ENCODE data around the gene ORC2.
"Not testable (repeated sequence)": the region's sequence is repeated elsewhere in the genome, so short reads cannot be mapped to it uniquely, and the experiment has no call there.

ORC2 gene

DNA sequence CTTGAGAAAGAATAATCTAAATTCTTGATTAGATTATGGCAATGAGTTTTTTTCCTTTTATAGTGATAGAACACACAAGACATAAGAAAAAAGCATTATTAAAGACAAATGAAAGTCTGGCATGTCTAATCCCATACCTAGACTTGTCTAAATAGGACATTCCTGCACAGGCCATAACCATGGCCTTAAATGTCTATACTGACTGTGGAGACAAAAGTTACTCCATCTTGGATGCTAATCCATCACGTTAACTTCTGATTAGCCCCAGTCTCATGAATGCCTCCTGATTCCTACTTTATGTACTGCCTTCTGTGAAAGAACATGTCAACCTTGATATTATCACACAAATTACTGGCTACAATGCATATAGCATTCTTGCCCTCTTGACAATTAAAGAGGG lies 23.6 kb downstream of the ORC2 start:
- in situ Hi-C loops (cut with MboI; ENCODE audit: low sequenced_read_pairs), result no loop called here

DNA sequence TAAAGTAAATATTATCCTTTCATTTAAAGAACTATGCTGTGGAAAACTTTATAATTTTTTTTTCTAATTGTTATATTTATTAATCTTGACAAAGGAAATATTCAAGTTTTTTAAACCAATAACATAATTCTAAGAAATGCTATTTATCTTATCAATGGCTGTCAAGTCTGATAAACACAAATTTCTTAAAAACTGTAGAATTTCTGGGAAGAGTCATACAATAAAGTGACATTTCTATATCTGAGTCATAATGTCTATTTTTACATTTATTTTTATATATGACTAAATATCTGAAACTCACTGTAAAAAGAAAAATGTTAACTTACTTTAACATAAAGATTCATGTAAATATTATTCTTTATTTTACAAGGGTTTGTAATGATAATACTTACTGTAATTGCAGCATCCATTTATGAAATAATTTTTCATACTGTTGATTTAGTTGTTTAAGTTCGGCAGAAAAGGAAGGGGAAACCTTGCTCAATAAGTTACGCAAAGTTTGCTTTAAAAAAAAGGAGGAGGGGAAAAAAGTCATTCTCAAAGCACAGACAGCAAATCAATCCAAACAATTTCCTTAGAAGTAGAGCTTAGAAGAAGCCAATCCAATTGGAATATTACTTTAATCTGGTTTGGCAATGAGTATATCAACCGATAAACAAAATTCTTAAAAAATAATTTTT lies 32.4 kb downstream of the ORC2 start:
- in situ Hi-C loops (cut with MboI; ENCODE audit: low sequenced_read_pairs), result no loop called here

DNA sequence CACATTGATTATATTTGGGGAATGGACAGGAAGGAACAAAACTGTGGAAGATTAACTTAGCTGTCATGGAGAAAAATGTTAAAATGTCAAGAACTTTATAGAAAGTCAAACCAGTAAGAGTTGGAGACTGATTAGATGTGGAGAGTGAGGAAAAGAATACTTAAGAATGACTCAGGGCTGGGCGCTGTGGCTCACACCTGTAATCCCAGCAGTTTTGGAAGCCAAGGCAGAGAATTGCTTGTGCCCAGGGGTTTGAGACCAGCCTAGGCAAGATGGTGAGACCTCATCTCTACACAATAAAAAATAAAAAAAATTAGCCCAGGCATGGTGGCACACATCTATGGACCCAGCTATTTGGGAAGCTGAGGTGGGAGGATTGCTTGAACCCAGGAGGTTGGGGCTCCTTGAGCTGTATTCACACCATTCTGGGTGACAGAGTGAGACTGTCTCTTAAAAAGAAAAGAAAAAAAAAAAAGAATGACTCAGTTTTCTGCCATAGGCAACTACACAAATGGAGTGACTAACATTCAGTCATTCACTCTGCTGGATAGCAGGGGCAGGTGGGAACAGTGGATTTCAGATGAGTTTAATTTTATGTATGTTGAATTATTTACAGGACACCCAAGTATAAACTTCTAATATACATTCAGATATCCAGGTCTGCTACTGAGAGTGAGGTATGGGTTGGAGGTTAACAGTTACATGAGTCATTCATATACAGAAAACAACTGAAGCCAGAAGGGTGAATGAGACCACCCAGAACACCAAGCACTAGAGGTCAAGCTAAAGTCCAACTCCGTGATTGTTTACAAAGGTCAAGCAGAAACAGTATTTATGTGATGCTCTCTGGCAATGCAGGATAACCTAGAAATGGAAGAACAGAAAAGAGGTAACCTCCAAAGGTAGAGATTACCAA lies 33.9 kb downstream of the ORC2 start:
- in situ Hi-C loops (cut with MboI; ENCODE audit: low sequenced_read_pairs), result no loop called here

DNA sequence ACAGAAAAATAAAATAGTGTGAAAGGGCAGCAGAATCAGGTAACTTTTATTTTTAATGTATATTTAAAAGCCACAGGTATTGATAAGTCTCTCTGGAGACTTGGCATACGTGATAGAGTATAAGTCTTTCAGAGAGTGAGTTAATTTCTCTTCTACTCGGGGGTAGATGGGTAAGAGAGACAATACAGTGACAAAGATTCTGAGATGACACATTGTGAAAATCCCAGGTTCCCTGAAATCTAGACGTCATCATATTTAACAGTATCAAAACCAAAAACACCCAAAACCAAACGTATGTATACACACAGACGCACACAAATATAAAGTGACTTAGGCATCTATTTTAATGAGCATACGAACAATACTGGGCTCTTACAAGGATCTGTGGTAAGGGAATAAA lies 41.0 kb downstream of the ORC2 start:
- in situ Hi-C loops (cut with MboI; ENCODE audit: low sequenced_read_pairs), result no loop called here

DNA sequence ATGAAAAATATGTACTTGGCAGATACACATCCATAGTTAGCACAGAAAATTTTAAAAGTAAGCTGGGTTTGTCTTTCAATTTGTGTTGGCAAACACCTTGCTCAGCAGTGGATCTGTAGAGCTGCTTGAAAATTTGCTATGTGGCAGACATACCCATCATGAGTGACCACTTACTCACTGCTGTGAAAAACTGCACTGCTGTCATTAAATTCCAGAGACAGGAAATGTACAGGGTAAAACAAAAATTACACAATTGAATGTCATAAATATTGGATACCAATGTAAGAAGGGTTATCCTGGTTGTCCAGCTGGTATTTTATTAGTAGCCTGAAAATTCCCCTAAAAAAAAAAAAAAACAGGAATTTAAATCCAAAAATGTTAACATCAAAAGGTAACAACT lies 49.8 kb downstream of the ORC2 start:
- in situ Hi-C loops (cut with MboI; ENCODE audit: low sequenced_read_pairs), result no loop called here

DNA sequence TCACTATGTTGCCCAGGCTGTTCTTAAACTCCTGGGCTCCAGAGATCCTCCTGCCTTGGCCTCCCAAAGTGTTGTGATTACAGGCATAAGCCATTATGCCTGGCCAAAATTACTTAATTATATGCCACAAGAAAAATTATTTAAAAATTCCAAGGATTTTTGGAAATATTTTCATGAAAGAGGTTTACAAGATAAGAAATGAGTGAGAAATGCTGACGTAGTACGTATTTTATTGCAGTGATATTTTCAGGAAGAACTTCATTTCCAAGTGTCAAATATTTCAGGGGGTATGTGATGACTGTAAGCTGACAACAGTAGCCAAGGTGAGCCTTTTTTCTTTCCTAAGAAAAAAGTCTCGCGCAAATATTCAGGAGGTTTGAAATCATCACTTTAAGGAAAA lies 53.5 kb downstream of the ORC2 start:
- in situ Hi-C loops (cut with MboI; ENCODE audit: low sequenced_read_pairs), result loop anchor here (10.0 kb wide), 1 partner anchor 275 kb away; the partner anchor contains the start of gene CASP10

DNA sequence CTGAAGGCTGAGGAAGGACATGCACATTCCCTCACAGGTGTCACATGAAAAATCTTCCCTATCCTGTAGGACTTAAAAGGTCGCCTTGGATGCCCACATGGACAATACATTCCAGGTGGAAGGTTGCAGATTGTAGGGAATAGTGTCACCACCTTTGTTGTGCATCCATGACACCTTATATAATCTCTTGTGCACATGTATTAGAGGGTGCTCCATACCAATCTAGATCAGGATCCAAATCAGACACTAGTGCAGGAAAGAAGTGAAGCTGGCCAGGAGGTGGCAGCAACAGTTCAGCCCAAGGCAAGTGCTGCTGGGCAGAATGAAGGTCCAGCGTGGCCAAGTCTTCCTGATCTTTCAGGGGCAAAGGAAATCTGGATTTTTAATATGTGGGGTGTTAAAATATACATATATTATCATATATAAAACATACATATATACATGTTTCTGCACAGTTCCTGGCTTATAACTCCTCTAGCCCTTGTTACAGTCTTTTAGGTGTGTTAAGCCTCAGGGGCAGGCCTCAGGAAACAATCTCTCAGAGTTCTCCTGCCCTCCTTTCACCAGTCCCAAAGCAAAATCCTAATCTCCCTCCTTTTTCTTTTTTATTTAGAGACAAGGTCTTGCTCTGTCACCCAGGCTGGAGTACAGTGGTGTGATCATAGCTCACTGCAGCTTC lies 57.7 kb downstream of the ORC2 start:
- in situ Hi-C loops (cut with MboI; ENCODE audit: low sequenced_read_pairs), result loop anchor here (10.0 kb wide), 1 partner anchor 279 kb away; the partner anchor contains the start of gene CASP10

DNA sequence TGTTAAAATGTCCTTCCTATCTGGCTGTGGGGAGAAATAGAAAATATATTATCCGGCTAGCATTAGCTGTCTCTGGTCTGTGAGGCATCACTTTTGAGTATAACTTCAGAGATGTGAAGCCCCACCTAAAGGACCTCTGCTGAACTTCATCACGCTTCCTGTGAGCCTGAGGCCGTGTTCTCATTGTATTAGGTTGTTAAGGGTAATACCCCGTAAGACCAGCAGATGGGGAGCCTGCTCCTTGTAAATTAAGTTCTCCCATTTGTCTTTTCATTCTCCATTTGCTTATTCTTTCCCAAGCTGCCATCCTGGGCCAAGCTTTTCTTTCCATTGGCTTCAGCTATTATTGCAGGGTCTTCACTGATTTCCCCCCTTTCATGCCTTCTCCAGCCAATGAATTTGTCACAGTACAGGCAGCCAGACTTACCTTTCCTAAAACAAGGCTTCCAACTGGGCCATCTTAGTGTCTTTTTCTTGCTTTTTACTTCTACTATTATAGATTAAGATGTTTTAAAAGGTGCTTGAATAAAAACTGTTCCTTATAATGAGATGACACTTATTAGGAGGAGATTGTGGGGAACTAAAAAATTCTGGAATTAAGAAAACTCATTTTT lies 61.9 kb downstream of the ORC2 start:
- in situ Hi-C loops (cut with MboI; ENCODE audit: low sequenced_read_pairs), result loop anchor here (10.0 kb wide), 1 partner anchor 283 kb away; the partner anchor contains the start of gene CASP10

DNA sequence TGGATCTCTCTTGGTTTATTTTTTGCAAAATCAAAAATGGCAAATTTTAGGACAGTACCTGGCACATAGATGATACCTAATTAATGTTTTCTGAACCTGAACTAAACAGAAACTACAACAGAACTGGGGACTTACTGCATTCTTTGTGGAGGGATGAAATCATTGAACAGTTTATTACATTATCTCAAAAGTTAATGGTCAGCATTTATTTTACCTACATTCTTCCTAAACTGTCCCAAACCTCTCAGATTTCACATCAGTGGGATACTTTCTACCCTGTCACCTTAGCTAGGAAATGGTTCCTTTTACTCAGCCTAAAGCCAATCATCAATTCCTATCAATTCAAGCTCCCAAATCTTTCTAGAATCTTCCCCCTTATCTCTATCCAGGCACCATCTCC lies 64.0 kb downstream of the ORC2 start:
- in situ Hi-C loops (cut with MboI; ENCODE audit: low sequenced_read_pairs), result no loop called here

DNA sequence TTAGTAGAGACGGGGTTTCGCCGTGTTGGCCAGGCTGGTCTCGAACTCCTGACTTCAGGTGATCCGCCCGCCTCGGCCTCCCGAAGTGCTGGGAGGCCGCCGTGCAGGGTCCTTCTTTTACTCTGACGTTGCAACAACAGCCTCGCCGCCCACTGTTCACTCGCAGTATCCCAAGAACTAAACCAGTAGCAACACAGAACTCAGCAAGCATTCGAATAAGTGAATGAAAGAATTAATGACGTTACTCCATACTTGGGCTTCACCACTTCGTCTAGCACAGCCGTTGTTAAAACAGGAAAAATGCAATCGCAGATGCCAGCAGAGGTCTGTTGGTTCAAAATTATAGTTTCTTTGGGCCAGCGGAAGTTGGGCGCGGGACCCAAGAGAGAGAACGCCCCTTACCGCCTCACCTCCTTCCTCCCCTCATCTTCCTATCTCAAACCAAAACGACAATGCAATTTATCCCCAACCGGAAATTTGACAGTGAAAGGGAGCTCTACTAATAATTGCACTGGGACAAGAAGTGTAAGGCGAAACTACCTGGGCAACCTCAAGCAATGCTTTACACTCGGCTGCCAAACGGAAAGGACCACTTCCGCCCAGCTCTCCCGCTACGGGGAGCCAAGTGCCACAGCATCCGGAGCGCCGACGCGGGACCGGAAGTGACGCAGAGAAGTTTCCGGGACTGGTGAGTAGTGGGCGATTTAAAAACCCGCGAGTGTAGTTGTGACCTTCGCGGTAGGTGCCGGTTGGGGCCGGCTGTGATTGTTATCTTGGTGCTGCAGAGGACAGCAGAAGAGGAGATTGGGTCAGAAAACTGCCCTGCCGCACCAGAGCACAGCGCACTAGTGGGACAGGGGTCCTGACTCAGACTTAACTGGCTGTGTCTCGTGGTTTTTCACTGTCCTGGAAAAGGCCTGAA lies 74.5 kb downstream of the ORC2 start, which contains the start of the genes NIF3L1 and PPIL3:
TSS of gene NIF3L1 (plus strand) at position 668 of the 922 bp plus-strand sequence. CDS start 2,573 bp downstream, outside the sequence.
TSS of gene PPIL3 (minus strand) at position 374 of the 922 bp plus-strand sequence. CDS start 1,462 bp downstream, outside the sequence.
- in situ Hi-C loops (cut with MboI; ENCODE audit: low sequenced_read_pairs), result no loop called here

DNA sequence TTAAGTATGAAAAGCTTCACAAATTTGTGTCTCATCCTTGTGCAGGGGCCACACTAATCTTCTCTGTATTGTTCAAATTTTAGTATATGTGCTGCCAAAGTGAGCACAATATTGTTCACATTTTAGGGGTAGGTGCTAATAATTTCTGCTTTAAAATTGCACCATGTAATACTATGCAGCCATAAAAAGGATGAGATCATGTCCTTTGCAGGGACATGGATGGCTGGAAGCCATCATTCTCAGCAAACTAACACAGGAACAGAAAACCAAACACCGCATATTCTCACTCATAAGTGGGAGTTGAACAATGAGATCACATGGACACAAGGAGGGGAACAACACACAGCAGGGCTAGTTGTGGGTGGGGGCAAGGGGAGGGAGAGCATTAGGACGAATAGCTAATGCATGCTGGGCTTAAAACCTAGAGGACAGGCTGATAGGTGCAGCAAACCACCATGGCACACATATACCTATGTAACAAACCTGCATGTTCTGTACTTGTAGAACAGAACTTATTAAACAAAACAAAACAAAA lies 81.7 kb downstream of the ORC2 start:
- in situ Hi-C loops (cut with MboI; ENCODE audit: low sequenced_read_pairs), result not testable (repeated sequence)

DNA sequence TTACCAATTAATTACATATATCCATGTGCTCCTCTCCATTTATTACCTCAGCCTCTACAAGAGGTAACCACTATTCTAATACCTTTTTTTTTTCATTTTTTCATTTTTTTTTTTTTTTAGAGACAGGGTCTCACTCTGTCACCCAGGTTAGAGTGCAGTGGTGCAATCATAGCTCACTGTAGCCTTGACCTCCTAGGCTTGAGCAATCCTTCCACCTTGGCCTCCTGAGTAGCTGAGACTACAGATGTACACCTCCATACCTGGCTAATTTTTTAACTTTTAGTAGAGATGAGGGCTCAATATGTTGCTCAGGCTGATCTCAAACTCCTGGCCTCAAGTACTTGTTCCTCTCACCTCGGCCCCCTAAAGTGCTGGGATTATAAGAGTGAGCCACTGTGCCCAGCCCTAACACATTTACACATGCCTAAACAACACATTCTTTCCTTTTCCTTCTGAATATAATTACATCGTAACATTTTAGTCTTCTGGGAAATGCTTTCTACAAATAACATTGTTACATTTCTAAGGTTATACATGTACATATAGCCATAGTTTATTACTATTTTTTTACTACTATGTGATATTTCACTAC lies 85.1 kb downstream of the ORC2 start:
- in situ Hi-C loops (cut with MboI; ENCODE audit: low sequenced_read_pairs), result no loop called here

DNA sequence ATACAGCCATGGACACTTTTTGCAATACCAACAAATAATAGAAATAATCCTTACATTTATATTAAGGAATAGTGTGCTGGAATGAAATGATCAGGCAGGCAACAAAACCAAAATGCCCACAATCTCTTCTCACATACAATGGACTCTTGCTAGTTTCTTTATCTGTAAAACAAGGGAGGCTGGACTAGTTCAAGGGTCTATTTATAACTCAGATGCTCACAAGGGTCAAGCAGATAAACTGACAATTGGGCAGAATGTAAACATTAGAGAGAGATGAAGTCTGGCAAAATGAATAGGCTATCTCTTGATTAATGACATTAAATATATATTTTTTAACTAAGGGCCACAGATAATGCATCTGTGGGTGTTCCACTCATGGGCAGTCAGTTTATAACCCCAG lies 86.0 kb downstream of the ORC2 start:
- in situ Hi-C loops (cut with MboI; ENCODE audit: low sequenced_read_pairs), result no loop called here

DNA sequence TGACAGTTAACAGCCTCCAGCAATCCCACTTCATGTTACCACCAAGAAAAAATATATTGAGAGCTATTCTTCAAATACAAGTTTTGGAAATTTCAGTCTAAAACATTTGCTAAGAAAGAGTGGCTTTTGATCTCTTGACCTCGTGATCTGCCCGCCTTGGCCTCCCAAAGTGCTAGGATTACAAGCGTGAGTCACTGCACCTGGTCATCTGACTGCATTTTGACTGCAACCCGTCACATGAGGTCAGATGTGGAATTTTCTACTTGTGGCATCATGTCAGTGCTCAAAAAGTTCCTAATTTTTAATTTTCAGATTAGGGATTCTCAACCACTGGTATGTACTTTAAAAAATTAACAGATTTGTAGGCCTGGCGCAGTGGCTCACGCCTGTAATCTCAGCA lies 89.9 kb downstream of the ORC2 start:
- in situ Hi-C loops (cut with MboI; ENCODE audit: low sequenced_read_pairs), result no loop called here

DNA sequence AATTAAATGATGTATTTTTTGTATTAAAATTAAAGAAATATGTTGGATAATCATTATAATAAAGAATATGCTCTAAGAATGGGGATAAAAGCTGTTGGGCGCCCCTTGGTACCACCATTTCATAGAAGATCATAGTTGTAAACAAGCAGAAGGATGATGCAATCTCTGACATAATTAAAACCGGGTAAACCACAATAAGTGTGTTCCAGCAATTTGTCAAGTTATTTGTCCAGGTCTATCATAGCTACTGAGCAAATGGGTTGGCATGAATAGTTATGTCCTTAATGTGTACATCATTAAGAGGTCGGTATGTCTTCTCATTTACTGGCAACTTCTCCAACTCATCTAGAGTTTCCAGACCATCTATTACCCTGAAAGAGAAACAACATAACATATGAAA lies 92.3 kb downstream of the ORC2 start:
- in situ Hi-C loops (cut with MboI; ENCODE audit: low sequenced_read_pairs), result no loop called here

DNA sequence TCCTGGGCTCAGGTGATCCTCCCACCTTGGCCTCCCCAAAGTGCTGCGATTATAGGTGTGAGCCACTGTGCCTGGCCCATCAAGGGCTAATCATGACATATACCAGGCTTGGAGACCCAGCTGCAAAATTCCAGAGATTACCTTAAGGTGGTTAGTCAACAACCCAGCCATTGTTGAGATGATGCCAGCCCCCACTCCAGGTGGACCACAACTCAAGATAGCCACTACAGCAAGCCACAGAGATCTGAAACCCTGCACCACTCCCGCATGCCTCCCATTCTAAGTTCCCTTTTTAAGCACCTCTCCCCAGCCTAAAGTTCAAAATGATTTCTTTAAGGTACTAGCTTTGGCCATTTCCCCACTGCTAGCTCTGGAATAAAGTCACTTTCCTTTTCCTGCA lies 94.4 kb downstream of the ORC2 start:
- in situ Hi-C loops (cut with MboI; ENCODE audit: low sequenced_read_pairs), result no loop called here

DNA sequence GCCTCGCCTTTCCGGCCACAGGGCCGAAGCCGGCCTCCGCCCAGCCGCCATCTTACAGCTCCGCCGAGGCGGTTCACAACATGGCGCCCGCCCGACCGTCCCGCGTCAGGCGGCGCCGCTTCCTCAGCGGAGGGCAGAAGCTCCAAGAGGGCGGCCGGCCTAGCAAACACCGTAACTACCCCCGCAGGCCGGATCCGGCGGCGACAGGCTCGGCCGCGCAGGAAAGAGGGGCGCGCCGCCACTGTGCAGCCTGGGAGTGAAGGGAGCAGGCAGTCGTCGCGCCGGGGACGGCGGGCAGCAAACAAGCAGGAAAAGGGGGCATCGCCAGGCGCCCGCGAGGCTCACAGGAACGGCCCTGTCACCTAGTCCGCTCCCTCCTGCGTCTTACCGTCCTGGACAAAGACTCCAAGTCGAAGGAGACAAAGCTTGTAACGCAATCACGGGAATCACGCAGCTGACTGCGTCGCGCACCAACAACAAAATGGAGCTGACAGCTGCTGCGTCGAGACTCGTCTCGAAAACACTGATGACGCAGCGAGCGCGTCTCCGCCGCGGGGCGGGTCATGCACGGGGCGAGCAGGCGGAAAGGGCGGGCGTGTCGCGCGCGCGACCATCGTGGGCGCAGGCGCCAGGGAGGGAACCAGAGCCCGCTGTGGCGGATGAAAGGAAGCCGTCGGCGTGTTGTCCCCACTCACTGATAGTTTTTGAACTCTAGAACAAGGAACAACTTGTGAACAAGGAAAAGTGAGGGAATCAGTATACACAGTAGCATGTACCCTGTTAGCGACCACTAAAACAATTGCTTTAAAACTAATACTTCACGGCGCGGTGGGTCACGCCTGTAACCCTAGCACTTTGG lies 99.1 kb downstream of the ORC2 start, which contains the start of gene CLK1:
TSS of gene CLK1 (minus strand) at position 483 of the 859 bp plus-strand sequence. CDS start 2,796 bp downstream, outside the sequence.
- in situ Hi-C loops (cut with MboI; ENCODE audit: low sequenced_read_pairs), result no loop called here

DNA sequence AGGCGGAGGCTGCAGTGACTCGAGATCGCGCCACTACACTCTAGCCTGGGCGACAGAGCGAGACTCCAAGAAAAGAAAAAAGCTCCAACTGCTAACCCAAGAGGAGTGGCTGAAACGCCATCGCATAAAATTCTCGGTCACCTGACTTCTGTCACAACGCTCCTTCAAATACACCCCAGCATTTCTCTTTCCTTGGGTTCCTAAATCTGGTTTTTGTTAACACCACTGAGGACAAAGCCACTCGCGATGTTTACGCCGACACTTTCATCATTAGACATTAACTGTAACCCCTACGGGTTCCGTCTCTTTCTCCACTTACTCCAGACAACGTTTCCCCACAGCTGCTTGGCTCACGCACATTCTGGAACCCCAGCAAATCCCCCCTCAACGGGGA lies 99.7 kb downstream of the ORC2 start:
- in situ Hi-C loops (cut with MboI; ENCODE audit: low sequenced_read_pairs), result no loop called here

All from HL-60/S4 treated with phorbol 12-myristate 13-acetate at 8.2 ng/mL for 4 days and 3 days (cell line).